ENCODE results near the gene ATOH8. TPM values are rescaled to one million over a fixed set of nuclear protein-coding genes. Genes with fewer than 3 reads are reported as not detected.
A peak's percentile ranks its signal among the peaks of the same experiment; 100 is the strongest.

The ATOH8 gene
- total and polyA plus RNA-seq, 4 experiments from 2014 or later: not detected

DNA sequence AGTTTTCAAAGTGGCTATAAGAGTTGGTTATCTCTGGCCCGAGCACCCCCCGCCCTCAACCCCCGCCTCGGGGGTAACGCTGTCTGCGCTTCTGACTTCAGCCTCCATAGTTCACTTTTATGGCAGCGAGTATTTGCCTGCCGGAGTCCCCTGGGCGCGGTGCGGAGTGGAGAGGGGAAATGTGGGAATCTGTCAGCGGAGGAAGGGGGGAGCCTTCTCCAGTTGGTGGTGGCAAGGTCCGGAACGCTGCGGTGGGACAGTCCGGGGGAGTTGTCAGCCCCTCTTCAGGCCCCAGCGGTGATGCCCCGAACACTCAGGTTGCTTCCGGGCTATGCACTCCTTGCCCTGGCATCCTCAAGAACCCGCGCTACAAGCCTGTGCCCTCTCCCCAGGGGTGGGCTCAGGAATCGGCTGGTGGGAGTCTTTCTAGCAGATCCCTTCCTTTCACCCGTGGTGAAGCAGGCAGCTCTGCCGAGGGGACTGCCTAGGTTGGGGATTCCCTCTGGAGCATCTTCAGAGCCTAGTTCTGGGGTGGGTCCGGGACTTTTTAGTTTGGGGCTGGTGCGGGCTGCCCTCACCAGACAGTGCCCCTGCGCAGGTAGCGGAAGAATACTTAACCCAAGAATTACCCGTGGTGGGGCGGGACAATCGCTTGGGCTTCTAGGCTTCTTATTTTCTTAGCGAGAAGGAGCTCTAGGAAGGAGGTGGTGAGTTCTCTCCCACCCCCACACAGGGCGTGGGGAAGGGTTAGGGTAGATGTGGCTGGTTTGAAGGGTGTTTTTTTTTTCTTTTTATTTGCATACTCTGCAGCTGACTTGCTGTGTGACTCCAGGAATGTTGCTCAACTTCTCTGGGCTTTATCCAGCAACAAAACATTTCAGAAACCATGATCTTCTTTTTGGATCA is 1.6 kb downstream of the ATOH8 start:
- ChIA-PET CTCF (ENCODE audit: partially characterized antibody) (no interaction called here), POLR2A (ENCODE audit: partially characterized antibody) (no interaction called here)
- peaks cover 29% of the 10 kb centered on the region for H3K27me3 ChIP-seq (ENCODE audit: insufficient read depth, low read length)
- H3K27ac ChIP-seq (ENCODE audit: low read depth, low read length): no peak overlapping the region
- no peaks in the 10 kb centered on the region for H3K36me3 Mint-ChIP-seq
- H3K4me3 Mint-ChIP-seq: peak overlapping the region; percentile 71 to 89 (median 81)
- H3K4me1 Mint-ChIP-seq: peaks cover 5 to 30% (median 19%) of the 10 kb centered on the region in 4 donors
- peaks cover 0 to 1% (median 0%) of the 10 kb centered on the region in 8 donors for H3K9me3 Mint-ChIP-seq
- no peak overlapping the region for H3K4me3 ChIP-seq (ENCODE audit: low read length in 2 of 2)
- DNase-seq: peak in 2 of 5 donors; percentile 7 to 15
- H3K36me3 ChIP-seq (ENCODE audit: insufficient read depth, low read length): no peaks in the 10 kb centered on the region
- H3K27ac Mint-ChIP-seq: peak overlapping the region in 1 of 7 donors; percentile 42
- no peaks in the 10 kb centered on the region for H3K9me3 ChIP-seq (ENCODE audit: control insufficient read depth in 1 of 2, low read length in 2 of 2)
- peaks cover 23% of the 10 kb centered on the region for H3K4me1 ChIP-seq (ENCODE audit: insufficient read depth, low read length)
- intact Hi-C loops (cut with micrococcal nuclease): no loop called here
- peaks cover 33 to 54% of the 10 kb centered on the region in 2 donors for H3K27me3 Mint-ChIP-seq

DNA sequence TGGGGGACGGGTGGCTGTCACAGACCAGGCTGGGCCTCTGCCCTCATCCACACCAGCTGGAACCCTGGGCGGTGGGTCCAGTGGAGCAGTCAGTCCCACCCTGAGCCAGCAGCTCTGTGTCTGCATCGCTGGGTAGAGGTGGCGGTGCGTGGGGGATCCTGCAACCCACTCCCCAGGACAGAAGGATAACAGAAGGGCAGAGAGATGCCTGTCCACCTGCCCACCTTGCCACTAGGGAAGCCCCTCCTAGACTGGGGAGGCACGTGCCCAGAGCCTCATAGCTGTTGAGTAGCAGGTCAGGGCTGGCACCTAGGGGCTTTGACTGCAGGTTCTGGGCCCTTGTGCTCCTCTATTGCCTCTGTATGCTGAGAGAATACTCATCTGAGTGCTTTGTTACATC is 2.4 kb downstream of the ATOH8 start:
- CTCF ChIA-PET (ENCODE audit: partially characterized antibody): no interaction called here
- Histone ChIP-seq H3K4me3 (ENCODE audit: low read length in 2 of 2) (no peak overlapping the region), H3K27me3 (ENCODE audit: insufficient read depth, low read length) (peaks cover 28% of the 10 kb centered on the region), H3K36me3 (ENCODE audit: insufficient read depth, low read length) (no peaks in the 10 kb centered on the region), H3K27ac (ENCODE audit: low read depth, low read length) (no peak overlapping the region), H3K4me1 (ENCODE audit: insufficient read depth, low read length) (peaks cover 23% of the 10 kb centered on the region), H3K9me3 (ENCODE audit: control insufficient read depth in 1 of 2, low read length in 2 of 2) (no peaks in the 10 kb centered on the region)
- DNase-seq: no peak
- intact Hi-C loops (cut with micrococcal nuclease): no loop called here
- Mint-ChIP-seq H3K4me3 (peak overlapping the region in 3 of 8 donors; percentile 26 to 48 (median 43)), H3K9me3 (peaks cover 0 to 1% (median 0%) of the 10 kb centered on the region in 8 donors), H3K27ac (no peak overlapping the region), H3K4me1 (peaks cover 5 to 30% (median 19%) of the 10 kb centered on the region in 4 donors), H3K27me3 (peaks cover 32 to 59% of the 10 kb centered on the region in 2 donors), H3K36me3 (no peaks in the 10 kb centered on the region)
- POLR2A ChIA-PET (ENCODE audit: partially characterized antibody): no interaction called here

DNA sequence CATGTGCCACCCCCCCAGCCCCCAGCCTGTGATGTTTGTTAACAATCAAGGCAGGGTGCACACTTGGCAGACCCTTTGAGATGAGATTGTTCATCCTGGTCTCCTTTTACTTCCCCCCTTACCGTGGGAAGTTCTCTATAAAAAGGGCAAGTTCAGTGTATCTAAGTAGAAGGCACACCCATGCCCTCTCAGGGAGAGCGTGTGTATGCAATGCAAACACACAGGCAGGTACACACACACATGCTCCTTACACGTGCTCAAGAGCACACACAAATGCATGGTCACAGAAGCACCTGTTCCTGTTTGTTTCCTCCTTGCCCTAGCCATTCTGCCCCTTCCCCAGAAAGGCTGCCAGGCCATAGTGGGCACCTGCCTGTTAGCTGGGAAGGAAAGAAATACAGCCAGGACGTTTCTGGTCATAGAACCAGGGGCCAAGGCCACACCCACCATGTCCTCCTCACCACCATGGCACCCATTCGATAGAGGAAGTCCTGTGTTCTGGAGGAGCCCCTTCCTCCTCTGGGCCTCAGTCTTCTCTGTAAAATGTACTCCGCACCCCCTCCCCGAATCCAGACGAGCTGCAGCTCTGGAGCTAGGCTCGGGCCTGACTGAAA is 3.1 kb downstream of the ATOH8 start:
- peaks cover 0 to 1% (median 0%) of the 10 kb centered on the region in 8 donors for H3K9me3 Mint-ChIP-seq
- ChIA-PET POLR2A (ENCODE audit: partially characterized antibody) (no interaction called here), CTCF (ENCODE audit: partially characterized antibody) (no interaction called here)
- no peak overlapping the region for H3K27ac ChIP-seq (ENCODE audit: low read depth, low read length)
- peaks cover 28% of the 10 kb centered on the region for H3K27me3 ChIP-seq (ENCODE audit: insufficient read depth, low read length)
- H3K27me3 Mint-ChIP-seq: peaks cover 27 to 54% of the 10 kb centered on the region in 2 donors
- no peaks in the 10 kb centered on the region for H3K36me3 Mint-ChIP-seq
- H3K27ac Mint-ChIP-seq: no peak overlapping the region
- H3K4me1 Mint-ChIP-seq: peaks cover 5 to 24% (median 17%) of the 10 kb centered on the region in 4 donors
- no peak overlapping the region for H3K4me3 ChIP-seq (ENCODE audit: low read length in 2 of 2)
- peaks cover 23% of the 10 kb centered on the region for H3K4me1 ChIP-seq (ENCODE audit: insufficient read depth, low read length)
- no peaks in the 10 kb centered on the region for H3K36me3 ChIP-seq (ENCODE audit: insufficient read depth, low read length)
- intact Hi-C loops (cut with micrococcal nuclease): no loop called here
- no peaks in the 10 kb centered on the region for H3K9me3 ChIP-seq (ENCODE audit: control insufficient read depth in 1 of 2, low read length in 2 of 2)
- H3K4me3 Mint-ChIP-seq: peak overlapping the region in 3 of 8 donors; percentile 14 to 39 (median 26)
- no peak for DNase-seq

DNA sequence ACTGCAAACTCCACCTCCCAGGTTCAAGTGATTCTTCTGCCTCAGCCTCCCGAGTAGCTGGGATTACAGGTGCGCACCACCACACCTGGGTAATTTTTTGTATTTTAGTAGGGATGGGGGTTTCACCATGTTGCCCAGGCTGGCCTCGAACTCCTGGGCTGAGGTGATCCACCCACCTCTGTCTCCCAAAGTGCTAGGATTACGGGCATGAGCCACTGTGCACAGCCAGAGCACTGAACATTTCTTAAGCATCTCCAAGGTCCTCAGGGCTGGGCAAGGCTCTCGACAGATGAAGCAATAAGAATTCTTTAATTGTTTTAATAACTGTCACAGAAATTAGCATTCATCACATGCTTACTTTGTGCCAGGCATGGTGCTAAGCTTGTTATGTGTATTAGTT is 4.1 kb downstream of the ATOH8 start:
- peaks cover 23% of the 10 kb centered on the region for H3K4me1 ChIP-seq (ENCODE audit: insufficient read depth, low read length)
- peaks cover 28 to 55% of the 10 kb centered on the region in 2 donors for H3K27me3 Mint-ChIP-seq
- H3K27ac ChIP-seq (ENCODE audit: low read depth, low read length): no peak overlapping the region
- ChIA-PET CTCF (ENCODE audit: partially characterized antibody) (no interaction called here), POLR2A (ENCODE audit: partially characterized antibody) (no interaction called here)
- no peak overlapping the region for H3K4me3 Mint-ChIP-seq
- intact Hi-C loops (cut with micrococcal nuclease): no loop called here
- no peaks in the 10 kb centered on the region for H3K36me3 Mint-ChIP-seq
- no peak overlapping the region for H3K27ac Mint-ChIP-seq
- no peak overlapping the region for H3K4me3 ChIP-seq (ENCODE audit: low read length in 2 of 2)
- DNase-seq: no peak
- peaks cover 5 to 24% (median 14%) of the 10 kb centered on the region in 4 donors for H3K4me1 Mint-ChIP-seq
- peaks cover 0 to 1% (median 0%) of the 10 kb centered on the region in 8 donors for H3K9me3 Mint-ChIP-seq
- H3K36me3 ChIP-seq (ENCODE audit: insufficient read depth, low read length): no peaks in the 10 kb centered on the region
- no peaks in the 10 kb centered on the region for H3K9me3 ChIP-seq (ENCODE audit: control insufficient read depth in 1 of 2, low read length in 2 of 2)
- peaks cover 22% of the 10 kb centered on the region for H3K27me3 ChIP-seq (ENCODE audit: insufficient read depth, low read length)

DNA sequence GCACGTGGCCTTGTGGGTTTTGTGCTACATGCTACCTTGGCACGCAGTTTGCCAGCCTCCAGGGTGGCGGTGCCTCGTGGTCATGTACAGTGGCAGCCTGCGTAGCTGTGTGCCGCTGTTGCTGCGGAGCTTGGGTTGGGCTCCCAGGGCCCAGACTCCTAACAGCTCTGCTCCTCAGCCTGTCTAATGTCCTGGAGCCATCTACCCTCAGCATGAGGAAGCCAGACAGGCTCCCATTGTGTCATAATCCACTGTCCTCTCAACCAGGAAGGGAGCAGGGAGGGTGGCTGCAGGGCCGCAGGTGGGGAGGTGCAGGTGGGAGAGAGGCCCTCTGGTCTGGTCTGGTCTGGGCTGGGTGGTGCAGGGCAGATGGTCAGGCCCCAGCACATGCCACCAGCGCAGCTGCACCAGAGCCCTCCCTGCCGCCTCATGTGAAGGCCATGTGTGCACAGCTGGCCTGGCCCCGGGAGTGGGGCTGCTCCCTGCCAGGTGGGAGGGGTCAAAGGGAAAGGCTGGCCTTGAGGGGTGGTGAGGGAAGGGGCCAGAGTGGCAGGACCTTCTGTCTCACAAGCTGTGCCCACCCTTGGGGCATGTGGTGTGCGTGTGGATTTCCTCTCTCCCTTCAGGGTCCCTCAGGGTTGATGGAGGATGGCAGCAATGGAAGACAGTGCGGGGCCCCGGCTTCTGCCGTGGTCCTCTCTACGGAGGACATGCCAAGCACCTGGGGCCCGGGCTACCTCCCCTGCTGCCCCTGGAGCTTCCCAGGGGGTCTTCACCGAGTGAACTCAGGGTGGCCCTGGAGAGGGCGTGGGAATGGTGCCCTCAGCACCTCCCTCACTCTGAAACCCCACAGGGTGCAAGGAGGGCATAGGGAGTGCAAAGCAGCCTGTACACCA is 4.8 kb downstream of the ATOH8 start:
- intact Hi-C loops (cut with micrococcal nuclease): no loop called here
- H3K9me3 Mint-ChIP-seq: peaks cover 0 to 1% (median 0%) of the 10 kb centered on the region in 8 donors
- no peaks in the 10 kb centered on the region for H3K36me3 ChIP-seq (ENCODE audit: insufficient read depth, low read length)
- CTCF ChIA-PET (ENCODE audit: partially characterized antibody): no interaction called here
- H3K27ac Mint-ChIP-seq: no peak overlapping the region
- peaks cover 5 to 24% (median 12%) of the 10 kb centered on the region in 4 donors for H3K4me1 Mint-ChIP-seq
- H3K4me3 Mint-ChIP-seq: no peak overlapping the region
- peaks cover 30 to 58% of the 10 kb centered on the region in 2 donors for H3K27me3 Mint-ChIP-seq
- peaks cover 17% of the 10 kb centered on the region for H3K27me3 ChIP-seq (ENCODE audit: insufficient read depth, low read length)
- H3K4me1 ChIP-seq (ENCODE audit: insufficient read depth, low read length): peaks cover 18% of the 10 kb centered on the region
- POLR2A ChIA-PET (ENCODE audit: partially characterized antibody): no interaction called here
- no peak overlapping the region for H3K27ac ChIP-seq (ENCODE audit: low read depth, low read length)
- H3K9me3 ChIP-seq (ENCODE audit: control insufficient read depth in 1 of 2, low read length in 2 of 2): no peaks in the 10 kb centered on the region
- no peaks in the 10 kb centered on the region for H3K36me3 Mint-ChIP-seq
- DNase-seq: no peak
- H3K4me3 ChIP-seq (ENCODE audit: low read length in 2 of 2): no peak overlapping the region

DNA sequence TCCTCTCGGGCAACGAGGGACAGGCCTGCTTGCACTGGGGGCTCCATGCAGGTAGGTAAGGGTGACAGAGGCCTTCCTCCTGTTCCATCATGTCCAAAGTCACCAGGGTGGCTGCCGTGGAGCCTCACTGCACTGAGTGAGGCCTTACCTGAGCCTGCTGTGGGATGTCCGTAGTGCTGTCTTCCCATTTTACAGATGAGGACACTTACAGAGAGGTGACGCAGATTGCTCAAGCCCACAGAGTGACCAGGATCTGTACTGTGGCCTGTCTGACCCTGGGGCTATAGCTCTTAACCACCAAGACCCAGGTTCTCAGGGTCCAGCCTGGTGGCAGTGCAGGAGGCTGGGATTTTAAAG is 5.4 kb downstream of the ATOH8 start:
- H3K4me1 Mint-ChIP-seq: peaks cover 5 to 24% (median 12%) of the 10 kb centered on the region in 4 donors
- DNase-seq: no peak
- no peak overlapping the region for H3K27ac Mint-ChIP-seq
- intact Hi-C loops (cut with micrococcal nuclease): no loop called here
- no peak overlapping the region for H3K4me3 Mint-ChIP-seq
- no peak overlapping the region for H3K4me3 ChIP-seq (ENCODE audit: low read length in 2 of 2)
- H3K4me1 ChIP-seq (ENCODE audit: insufficient read depth, low read length): peaks cover 18% of the 10 kb centered on the region
- ChIA-PET POLR2A (ENCODE audit: partially characterized antibody) (no interaction called here), CTCF (ENCODE audit: partially characterized antibody) (no interaction called here)
- H3K27me3 Mint-ChIP-seq: peaks cover 31 to 60% of the 10 kb centered on the region in 2 donors
- H3K9me3 ChIP-seq (ENCODE audit: control insufficient read depth in 1 of 2, low read length in 2 of 2): no peaks in the 10 kb centered on the region
- H3K36me3 ChIP-seq (ENCODE audit: insufficient read depth, low read length): no peaks in the 10 kb centered on the region
- H3K36me3 Mint-ChIP-seq: no peaks in the 10 kb centered on the region
- H3K27me3 ChIP-seq (ENCODE audit: insufficient read depth, low read length): peaks cover 17% of the 10 kb centered on the region
- H3K27ac ChIP-seq (ENCODE audit: low read depth, low read length): no peak overlapping the region
- peaks cover 0 to 1% (median 0%) of the 10 kb centered on the region in 8 donors for H3K9me3 Mint-ChIP-seq

DNA sequence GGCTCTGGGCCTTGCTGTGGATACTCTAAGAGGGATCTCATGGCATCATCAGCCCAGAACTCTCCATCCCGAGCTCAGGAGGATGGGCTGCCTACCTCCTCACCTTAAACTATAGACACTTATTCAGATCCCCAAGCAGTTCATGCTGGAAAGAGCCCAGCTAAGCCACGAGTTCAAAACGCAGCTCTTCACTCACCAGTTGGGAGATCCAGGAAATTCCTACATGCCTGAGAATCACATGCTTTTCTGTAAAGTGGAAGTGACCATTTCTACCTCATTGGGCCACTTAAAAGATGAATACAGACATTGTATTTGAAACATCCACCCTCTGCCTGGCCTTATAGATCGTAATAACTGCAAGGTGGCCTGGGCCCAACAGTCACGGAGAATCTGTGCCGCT is 6.6 kb downstream of the ATOH8 start:
- Histone ChIP-seq H3K27me3 (ENCODE audit: insufficient read depth, low read length) (peaks cover 14% of the 10 kb centered on the region), H3K4me3 (ENCODE audit: low read length in 2 of 2) (no peak overlapping the region), H3K27ac (ENCODE audit: low read depth, low read length) (no peak overlapping the region), H3K9me3 (ENCODE audit: control insufficient read depth in 1 of 2, low read length in 2 of 2) (no peaks in the 10 kb centered on the region), H3K4me1 (ENCODE audit: insufficient read depth, low read length) (peaks cover 10% of the 10 kb centered on the region), H3K36me3 (ENCODE audit: insufficient read depth, low read length) (no peaks in the 10 kb centered on the region)
- ChIA-PET POLR2A (ENCODE audit: partially characterized antibody) (no interaction called here), CTCF (ENCODE audit: partially characterized antibody) (no interaction called here)
- Mint-ChIP-seq H3K27me3 (peaks cover 36 to 62% of the 10 kb centered on the region in 2 donors), H3K27ac (no peak overlapping the region), H3K9me3 (peaks cover 0 to 1% (median 0%) of the 10 kb centered on the region in 8 donors), H3K4me1 (peaks cover 1 to 15% (median 5%) of the 10 kb centered on the region in 4 donors), H3K4me3 (no peak overlapping the region), H3K36me3 (no peaks in the 10 kb centered on the region)
- DNase-seq: no peak
- intact Hi-C loops (cut with micrococcal nuclease): no loop called here
